ENCODE results near the gene CPTP. TPM values are rescaled to one million over a fixed set of nuclear protein-coding genes. Genes with fewer than 3 reads are reported as not detected.

The CPTP gene
- total and polyA plus RNA-seq, 2 of the 13 experiments (the other 11 are each of a cell fraction or from before 2014, with no cell fraction given): 5.5 to 9.3 TPM

DNA sequence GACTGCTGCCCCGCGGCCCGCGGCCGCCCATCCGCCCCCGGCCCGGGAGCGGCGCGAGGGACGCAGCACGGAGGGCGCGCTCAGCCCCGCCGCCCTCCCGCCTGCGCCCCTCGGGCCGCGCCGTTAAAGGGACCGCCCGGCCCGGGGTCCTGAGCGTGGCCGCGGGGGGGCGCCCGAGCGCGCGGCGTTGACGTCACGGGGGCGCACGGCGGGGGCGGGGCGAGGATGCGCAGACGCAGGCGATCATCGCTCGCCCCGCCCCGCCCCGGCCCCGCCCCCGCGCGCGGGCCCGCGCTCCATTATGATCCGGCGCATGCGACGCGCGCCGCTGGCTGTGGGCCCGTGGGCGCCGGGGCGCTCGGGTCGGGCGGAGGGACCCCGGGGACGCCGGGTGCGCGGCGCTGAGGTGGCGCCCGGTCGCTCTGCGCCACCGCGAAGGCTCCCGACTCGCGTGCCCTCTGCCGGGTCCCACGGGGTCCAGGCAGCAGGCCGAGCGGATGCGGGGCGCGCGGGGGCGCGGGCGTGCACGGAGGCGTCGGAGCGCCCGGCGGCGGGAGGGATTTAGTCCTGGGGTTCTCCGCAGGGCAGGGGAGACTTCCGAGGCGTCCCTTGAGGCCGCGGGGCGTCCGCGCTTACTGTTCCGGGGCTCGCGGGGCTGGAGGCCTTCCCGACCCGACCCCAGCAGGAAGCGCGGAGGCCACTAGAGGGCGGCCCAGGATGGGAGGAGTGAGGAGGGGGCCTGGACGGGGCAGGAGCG is 24.8 kb downstream of the CPTP start, which contains the start of gene DVL1 (continued):
- 0 out of 2 replicates have a peak, but pooled peaks have one; percentile 29 for TF ChIP-seq BCL3 (CRISPR knock-in tag; IDR thresholded peaks at IDR 0.05)
- TF ChIP-seq, protein P1, sequence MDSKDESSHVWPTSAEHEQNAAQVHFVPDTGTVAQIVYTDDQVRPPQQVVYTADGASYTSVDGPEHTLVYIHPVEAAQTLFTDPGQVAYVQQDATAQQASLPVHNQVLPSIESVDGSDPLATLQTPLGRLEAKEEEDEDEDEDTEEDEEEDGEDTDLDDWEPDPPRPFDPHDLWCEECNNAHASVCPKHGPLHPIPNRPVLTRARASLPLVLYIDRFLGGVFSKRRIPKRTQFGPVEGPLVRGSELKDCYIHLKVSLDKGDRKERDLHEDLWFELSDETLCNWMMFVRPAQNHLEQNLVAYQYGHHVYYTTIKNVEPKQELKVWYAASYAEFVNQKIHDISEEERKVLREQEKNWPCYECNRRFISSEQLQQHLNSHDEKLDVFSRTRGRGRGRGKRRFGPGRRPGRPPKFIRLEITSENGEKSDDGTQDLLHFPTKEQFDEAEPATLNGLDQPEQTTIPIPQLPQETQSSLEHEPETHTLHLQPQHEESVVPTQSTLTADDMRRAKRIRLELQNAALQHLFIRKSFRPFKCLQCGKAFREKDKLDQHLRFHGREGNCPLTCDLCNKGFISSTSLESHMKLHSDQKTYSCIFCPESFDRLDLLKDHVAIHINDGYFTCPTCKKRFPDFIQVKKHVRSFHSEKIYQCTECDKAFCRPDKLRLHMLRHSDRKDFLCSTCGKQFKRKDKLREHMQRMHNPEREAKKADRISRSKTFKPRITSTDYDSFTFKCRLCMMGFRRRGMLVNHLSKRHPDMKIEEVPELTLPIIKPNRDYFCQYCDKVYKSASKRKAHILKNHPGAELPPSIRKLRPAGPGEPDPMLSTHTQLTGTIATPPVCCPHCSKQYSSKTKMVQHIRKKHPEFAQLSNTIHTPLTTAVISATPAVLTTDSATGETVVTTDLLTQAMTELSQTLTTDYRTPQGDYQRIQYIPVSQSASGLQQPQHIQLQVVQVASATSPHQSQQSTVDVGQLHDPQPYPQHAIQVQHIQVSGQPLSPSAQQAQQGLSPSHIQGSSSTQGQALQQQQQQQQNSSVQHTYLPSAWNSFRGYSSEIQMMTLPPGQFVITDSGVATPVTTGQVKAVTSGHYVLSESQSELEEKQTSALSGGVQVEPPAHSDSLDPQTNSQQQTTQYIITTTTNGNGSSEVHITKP (CRISPR knock-in tag; IDR thresholded peaks at IDR 0.05; ENCODE audit: low read depth): no peak
- no peak for TF ChIP-seq MIER2 (CRISPR knock-in tag; IDR thresholded peaks at IDR 0.05)
- TF ChIP-seq, protein P2, sequence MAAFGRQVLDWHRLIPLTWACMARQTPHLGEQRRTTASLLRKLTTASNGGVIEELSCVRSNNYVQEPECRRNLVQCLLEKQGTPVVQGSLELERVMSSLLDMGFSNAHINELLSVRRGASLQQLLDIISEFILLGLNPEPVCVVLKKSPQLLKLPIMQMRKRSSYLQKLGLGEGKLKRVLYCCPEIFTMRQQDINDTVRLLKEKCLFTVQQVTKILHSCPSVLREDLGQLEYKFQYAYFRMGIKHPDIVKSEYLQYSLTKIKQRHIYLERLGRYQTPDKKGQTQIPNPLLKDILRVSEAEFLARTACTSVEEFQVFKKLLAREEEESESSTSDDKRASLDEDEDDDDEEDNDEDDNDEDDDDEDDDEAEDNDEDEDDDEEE (CRISPR knock-in tag; IDR thresholded peaks at IDR 0.05): no peak
- no peak for TF ChIP-seq ZNF143 (CRISPR knock-in tag; IDR thresholded peaks at IDR 0.05)
- no peak for TF ChIP-seq ZNF546 (CRISPR knock-in tag; conservative IDR thresholded peaks at IDR 0.05)
- TF ChIP-seq SKIL (CRISPR knock-in tag; IDR thresholded peaks at IDR 0.05; ENCODE audit: borderline replicate concordance): no peak
- TF ChIP-seq ZKSCAN5 (CRISPR knock-in tag; IDR thresholded peaks at IDR 0.05): no peak
- TF ChIP-seq, protein P3, sequence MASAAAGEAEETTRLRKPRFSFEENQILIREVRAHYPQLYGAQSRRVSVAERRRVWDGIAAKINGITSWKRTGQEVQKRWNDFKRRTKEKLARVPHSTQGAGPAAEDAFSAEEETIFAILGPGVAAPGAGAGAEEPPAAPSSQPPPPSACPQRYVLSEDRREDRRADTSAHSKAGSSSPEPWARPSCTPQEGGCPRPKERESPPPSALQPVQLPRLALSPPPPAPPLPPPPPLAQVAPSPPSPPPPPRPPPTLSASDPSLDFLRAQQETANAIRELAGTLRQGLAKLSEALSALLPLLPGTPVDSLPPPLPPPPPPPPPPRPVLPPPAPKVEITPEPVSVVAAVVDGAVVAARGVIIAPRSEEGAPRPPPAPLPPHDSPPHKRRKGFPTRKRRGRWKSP (CRISPR knock-in tag; IDR thresholded peaks at IDR 0.05): no peak
- TF ChIP-seq KDM1A (CRISPR knock-in tag; IDR thresholded peaks at IDR 0.05): no peak
- no peak for TF ChIP-seq WIZ (CRISPR knock-in tag; IDR thresholded peaks at IDR 0.05)
- TF ChIP-seq SNRNP70 (IDR thresholded peaks at IDR 0.05; ENCODE audit: low read depth, low read length): no peak
- TF ChIP-seq ZBTB43 (CRISPR knock-in tag; conservative IDR thresholded peaks at IDR 0.05): no peak
- TF ChIP-seq U2AF1 (optimal IDR thresholded peaks at IDR 0.05; ENCODE audit: low read depth, low read length): no peak
- no peak for TF ChIP-seq ZNF879 (CRISPR knock-in tag; IDR thresholded peaks at IDR 0.05)
- no peak for TF ChIP-seq ZNF674 (CRISPR knock-in tag; IDR thresholded peaks at IDR 0.05; ENCODE audit: low read depth)
- TF ChIP-seq MXD3 (CRISPR knock-in tag; IDR thresholded peaks at IDR 0.05): no peak
- TF ChIP-seq HOXD1 (CRISPR knock-in tag; IDR thresholded peaks at IDR 0.05): no peak
